RWPE1 (cell line): ENCODE data around the gene ZFYVE9.

ENCODE experiments used
- CTCF ChIA-PET: fragments of 350-600 bp; sonication (Branson Sonifier 250); formaldehyde crosslinking; extraction: SDS; loops from one replicate; lab custom pipeline; 2021; lab: Yijun Ruan, JAX
- POLR2A ChIA-PET: fragments of 400-600 bp; formaldehyde crosslinking; extraction: SDS; loops from one replicate; lab custom pipeline; 2020; ENCODE audit warnings: antibody characterized with exemption; ENCODE audit not compliant: low non-redundant PET; lab: Yijun Ruan, JAX
- DNase-seq: peaks from one replicate; pipeline ENCODE4 v3.0.0; 2012; ENCODE audit warnings: low spot score
- H3K27ac ChIP-seq: fragments of 450-650 bp; 2 replicates; pipeline ENCODE4 v1.5.1; 2017
- TF ChIP-seq, protein P1 (sequence below): fragments of 450-650 bp; conservative IDR thresholded peaks from 2 replicates; pipeline ENCODE4 v1.5.1; 2017; ENCODE audit warnings: low read depth, mild to moderate bottlenecking

Gene ZFYVE9

DNA sequence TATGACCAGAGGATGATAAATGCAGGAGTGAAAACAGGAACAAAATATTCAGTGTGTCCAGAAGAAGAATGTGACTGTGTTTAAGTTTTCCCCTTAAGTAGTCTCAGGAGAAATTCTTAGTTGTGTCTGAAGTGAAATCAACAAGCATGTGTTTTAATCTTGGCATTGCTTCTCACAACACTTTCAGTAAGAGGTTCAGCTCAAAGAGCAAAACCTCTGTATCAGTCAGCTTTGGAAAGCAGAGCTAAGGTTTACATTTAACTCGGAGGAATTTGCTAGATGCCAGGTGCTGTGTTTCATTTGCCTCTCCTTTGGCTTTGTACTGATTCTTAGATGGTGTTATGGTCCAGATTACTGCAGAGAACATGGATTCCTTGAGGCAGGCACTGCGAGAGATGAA lies 195.6 kb downstream of the ZFYVE9 start:
- TF ChIP-seq, protein P1, sequence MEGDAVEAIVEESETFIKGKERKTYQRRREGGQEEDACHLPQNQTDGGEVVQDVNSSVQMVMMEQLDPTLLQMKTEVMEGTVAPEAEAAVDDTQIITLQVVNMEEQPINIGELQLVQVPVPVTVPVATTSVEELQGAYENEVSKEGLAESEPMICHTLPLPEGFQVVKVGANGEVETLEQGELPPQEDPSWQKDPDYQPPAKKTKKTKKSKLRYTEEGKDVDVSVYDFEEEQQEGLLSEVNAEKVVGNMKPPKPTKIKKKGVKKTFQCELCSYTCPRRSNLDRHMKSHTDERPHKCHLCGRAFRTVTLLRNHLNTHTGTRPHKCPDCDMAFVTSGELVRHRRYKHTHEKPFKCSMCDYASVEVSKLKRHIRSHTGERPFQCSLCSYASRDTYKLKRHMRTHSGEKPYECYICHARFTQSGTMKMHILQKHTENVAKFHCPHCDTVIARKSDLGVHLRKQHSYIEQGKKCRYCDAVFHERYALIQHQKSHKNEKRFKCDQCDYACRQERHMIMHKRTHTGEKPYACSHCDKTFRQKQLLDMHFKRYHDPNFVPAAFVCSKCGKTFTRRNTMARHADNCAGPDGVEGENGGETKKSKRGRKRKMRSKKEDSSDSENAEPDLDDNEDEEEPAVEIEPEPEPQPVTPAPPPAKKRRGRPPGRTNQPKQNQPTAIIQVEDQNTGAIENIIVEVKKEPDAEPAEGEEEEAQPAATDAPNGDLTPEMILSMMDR = no peak
- DNase-seq = no peak
- CTCF ChIA-PET = no interaction called here

DNA sequence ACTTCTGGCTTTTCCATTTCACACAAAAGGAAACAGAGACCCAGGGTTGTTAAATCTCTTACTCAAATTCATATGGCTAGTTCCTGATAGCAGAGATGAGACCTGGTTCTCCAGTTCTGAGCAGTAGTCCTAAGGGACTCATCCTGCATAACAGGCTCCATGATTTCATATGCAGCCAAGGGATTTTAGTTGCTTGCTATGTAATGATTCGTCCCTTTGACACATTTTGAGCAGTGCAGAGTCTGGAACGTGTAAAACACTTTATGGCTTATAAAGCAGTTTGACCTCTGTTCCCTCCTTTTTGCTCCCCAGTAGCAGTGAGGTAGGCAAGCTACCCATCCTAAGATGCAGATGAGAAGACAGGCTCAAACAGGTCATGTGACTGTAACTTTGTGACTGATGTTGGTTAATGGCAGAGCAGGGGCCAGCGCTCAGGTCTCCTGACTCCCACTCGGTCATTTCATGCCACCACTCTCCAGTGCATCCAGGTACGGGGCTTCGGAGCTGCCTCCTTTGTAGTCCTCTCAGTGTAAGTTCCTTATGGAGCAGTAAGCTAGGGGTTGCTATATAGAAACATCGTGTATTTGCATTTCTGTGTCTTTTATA lies 199.9 kb downstream of the ZFYVE9 start:
- no peak overlapping the region for H3K27ac ChIP-seq
- ChIA-PET POLR2A (no interaction called here), CTCF (no interaction called here)
- DNase-seq = no peak
- TF ChIP-seq, protein P1 = no peak

More for the DNA sequence above, 195.6 kb downstream of the ZFYVE9 start:
- no peak overlapping the region for H3K27ac ChIP-seq
- POLR2A ChIA-PET = no interaction called here

DNA sequence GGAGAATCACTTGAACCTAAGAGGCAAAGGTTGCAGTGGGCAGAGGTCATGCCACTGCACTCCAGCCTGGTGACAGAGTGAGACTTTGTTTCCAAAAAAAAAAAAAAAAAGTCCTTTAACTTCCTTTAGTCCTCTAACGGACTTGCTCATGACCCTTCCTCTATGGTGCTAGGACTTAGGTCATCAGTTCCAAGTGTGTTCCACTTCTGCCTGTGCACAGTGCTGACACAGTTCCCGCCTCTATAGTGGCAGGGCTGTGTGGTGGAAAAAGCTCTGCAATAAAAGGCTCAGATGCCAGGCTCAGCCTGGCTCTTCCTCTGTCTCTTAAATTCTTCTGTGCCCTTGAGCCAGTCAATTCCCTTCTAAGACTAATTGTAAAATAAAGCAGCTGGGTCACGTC lies 202.1 kb downstream of the ZFYVE9 start:
- DNase-seq = no peak
- TF ChIP-seq, protein P1 = no peak
- no peak overlapping the region for H3K27ac ChIP-seq
- ChIA-PET POLR2A (interaction anchor here (0.7 kb wide), 1 partner anchor 444 kb away, joined by 3 read pairs; no protein-coding TSS in a partner anchor), CTCF (no interaction called here)

DNA sequence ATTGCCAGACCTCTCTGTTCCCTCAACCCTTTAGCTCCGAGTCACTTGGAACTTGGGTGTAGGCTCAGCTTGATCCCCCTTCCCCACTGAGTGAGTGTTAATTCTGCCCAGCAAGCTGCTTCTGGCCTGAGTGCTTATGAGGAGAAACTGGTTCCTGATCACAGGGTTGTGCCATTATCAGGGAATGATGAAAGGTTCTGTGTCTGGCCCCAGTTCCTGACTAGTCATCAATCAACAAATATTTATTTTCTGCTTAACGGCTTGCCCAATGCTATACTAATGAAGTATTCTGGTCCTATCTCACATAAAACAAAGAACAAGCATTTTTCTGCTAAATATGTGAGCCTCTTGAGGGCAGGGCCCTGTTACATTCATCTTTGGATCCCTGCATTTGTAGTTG lies 203.4 kb downstream of the ZFYVE9 start:
- no peak for DNase-seq
- H3K27ac ChIP-seq = no peak overlapping the region
- TF ChIP-seq, protein P1 = no peak
- POLR2A ChIA-PET = interaction anchor here (0.6 kb wide), 1 partner anchor 238 kb away, joined by 8 read pairs; no protein-coding TSS in a partner anchor
- CTCF ChIA-PET = interaction anchor here (0.5 kb wide), 1 partner anchor 447 kb away, joined by 3 read pairs; no protein-coding TSS in a partner anchor

DNA sequence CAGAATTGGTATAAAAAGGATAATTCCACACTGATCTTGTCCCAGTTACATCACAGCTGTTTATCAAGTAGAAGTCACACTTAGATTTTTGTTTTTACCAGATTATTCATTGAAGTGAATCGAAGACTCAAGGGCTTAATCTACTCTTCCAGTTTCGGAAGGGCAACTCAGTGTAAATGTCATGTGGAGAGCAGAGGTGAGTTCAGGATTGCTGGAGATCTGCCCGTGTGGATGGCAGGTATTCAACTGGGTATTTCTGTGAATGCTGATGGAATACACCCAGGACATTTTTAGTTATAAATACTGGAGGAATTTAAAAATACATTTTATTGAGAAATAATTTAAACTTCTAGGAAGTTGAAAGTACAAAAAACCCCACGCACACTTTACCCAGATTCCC lies 204.8 kb downstream of the ZFYVE9 start:
- H3K27ac ChIP-seq = no peak overlapping the region
- ChIA-PET POLR2A (no interaction called here), CTCF (no interaction called here)
- TF ChIP-seq, protein P1 = no peak
- no peak for DNase-seq

DNA sequence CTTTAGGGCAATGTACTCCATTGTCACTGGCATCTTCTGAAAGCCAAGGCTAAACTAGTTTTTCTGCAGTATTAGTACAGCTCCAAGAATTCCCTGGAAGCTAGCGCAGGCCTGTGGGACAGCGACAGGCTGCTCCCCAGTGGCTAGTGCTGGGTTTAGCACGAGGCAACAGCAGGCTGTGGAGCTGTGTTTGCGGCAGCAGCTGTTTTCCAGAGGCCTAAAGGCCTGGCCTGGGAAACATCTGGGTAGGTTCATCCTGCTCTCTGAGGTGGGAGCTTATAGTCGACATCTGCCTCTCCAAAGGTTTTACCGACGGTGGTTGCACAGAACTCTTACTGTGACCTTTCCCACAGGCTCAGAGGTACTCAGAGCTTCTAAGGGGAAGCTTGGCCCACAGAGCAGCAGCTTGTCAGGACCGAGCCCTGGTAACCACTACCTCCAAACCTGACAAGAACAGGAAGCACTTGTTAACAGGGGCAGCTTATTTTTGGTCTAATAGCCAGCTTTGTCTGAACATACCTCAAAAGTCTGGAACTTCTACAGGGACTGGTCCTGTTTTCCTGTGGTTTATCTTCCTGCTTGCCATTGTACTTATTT lies 206.9 kb downstream of the ZFYVE9 start:
- ChIA-PET POLR2A (no interaction called here), CTCF (interaction anchor here (0.6 to 1.0 kb wide), 6 partner anchors 9 to 1637 kb away, joined by 3 to 5 read pairs (median 3); no protein-coding TSS in a partner anchor)
- peak; percentile 19 for DNase-seq
- TF ChIP-seq, protein P1 = no peak; the same call in 1 of the 2 replicates
- peak overlapping the region; percentile 30 for H3K27ac ChIP-seq
